Measurements from ENCODE around the gene NDUFA3.

GRCh38 chr19:54152878-54153524 is 50.3 kb downstream of the NDUFA3 start:
- TF ChIP-seq CTCF (IDR thresholded peaks at IDR 0.05) (no peak), POLR2AphosphoS2 (conservative IDR thresholded peaks at IDR 0.05; ENCODE audit: low read length) (no peak)
